ENCODE measurements around the gene WIF1.

WIF1 gene

GRCh38 chr12:65086236-65086635 lies 34.9 kb downstream of the WIF1 start:
- Mint-ChIP-seq H3K4me3 (no peak overlapping the region), H3K4me1 (no peaks in the 10 kb centered on the region), H3K27me3 (peaks cover 28% of the 10 kb centered on the region), H3K27ac (no peak overlapping the region), H3K9me3 (no peaks in the 10 kb centered on the region)
- ATAC-seq (no peak), DNase-seq (no peak)

GRCh38 chr12:65084579-65084978 lies 36.5 kb downstream of the WIF1 start:
- H3K27ac Mint-ChIP-seq = no peak overlapping the region

DNA sequence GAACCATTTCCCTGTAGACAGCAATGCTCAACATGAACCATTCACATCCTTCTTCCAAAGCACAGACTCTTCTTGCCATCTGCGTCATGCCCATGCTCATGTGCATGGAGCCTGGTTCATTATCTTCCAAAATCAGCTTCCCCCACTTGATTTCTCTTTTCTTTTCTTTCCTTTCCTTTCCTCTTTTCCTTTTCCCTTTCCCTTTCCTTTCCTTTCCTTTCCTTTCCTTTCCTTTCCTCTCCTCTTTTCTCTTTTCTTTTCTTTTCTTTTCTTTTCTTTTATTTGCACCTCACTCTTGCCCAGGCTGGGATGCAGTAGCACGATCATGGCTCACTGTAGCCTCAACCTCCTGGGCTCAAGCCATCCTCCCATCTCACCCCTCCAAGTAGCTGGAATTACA lies 37.5 kb downstream of the WIF1 start:
- DNase-seq (no peak), ATAC-seq (no peak)
- H3K4me1 Mint-ChIP-seq = no peaks in the 10 kb centered on the region
- no peak overlapping the region for H3K4me3 Mint-ChIP-seq
- H3K27me3 Mint-ChIP-seq = peaks cover 28% of the 10 kb centered on the region
- H3K9me3 Mint-ChIP-seq = no peaks in the 10 kb centered on the region
- H3K27ac Mint-ChIP-seq = no peak overlapping the region

More at GRCh38 chr12:65084579-65084978, 36.5 kb downstream of the WIF1 start:
- Mint-ChIP-seq H3K27me3 (peaks cover 28% of the 10 kb centered on the region), H3K4me1 (no peaks in the 10 kb centered on the region), H3K9me3 (no peaks in the 10 kb centered on the region), H3K4me3 (no peak overlapping the region)
- DNase-seq (no peak), ATAC-seq (no peak)

DNA sequence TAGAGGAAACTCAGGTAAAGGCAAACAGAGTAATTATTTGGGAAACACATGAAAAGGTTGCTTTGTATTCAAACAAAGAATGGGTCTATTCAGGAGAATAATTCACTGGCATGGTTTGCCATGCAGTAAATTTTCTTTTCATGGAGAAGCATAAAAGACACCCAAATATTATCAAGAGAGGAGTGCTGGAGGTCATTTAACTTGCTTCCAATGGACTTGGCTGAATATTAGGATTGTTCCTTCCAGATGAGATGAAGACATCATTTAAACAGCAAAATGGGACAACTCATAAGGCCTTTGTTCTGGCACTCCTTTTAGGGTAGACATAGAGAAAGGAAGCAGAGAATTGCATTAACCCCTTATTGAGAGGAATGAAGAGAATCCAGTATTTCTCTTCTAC lies 38.7 kb downstream of the WIF1 start:
- Mint-ChIP-seq H3K4me1 (no peaks in the 10 kb centered on the region), H3K4me3 (no peak overlapping the region), H3K27ac (no peak overlapping the region), H3K27me3 (peaks cover 32% of the 10 kb centered on the region), H3K9me3 (no peaks in the 10 kb centered on the region)
- no peak for DNase-seq
- no peak for ATAC-seq

DNA sequence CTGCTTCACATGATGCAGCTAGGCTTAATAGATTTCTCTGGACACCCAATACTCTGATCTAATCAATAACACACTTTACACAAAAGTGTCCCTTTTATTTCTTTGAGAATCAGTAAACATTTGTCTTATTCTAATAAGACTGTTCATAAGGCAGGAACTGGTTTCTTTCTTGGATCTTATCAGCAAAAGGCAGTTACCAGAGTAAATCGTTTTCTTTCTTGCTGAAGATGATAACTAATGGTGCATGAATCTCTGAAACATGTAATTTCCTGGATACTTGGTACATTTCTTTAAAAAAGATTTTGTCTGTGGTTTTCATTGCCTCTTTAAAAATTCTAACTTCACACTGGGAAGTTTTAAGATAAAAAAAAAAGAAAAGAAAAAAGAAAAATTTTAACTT lies 39.6 kb downstream of the WIF1 start:
- H3K27ac Mint-ChIP-seq = no peak overlapping the region

DNA sequence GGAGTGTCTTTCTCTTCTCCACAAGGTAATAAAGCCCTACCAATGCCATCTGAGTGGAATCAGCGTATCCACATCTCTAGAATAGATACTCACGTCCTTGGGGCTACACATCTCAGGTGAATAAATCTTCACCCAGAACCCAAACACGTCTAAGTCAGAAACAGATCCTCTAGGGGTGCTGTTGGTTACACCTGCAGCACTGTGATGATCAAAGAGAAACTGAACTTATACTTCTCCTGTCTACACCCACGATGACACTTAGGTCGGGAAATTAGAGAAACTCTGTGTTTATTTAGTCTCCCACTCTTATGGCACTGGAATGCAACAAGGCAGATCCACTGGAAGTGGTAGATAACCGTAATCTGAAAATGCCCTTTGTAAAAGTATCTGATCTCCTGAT lies 46.2 kb downstream of the WIF1 start:
- Mint-ChIP-seq H3K9me3 (no peaks in the 10 kb centered on the region), H3K4me3 (no peak overlapping the region), H3K27me3 (peaks cover 24% of the 10 kb centered on the region), H3K27ac (no peak overlapping the region), H3K4me1 (no peaks in the 10 kb centered on the region)
- ATAC-seq (no peak), DNase-seq (no peak)

More for the DNA sequence above, 39.6 kb downstream of the WIF1 start:
- H3K4me3 Mint-ChIP-seq = no peak overlapping the region
- ATAC-seq = no peak
- H3K4me1 Mint-ChIP-seq = no peaks in the 10 kb centered on the region
- peaks cover 35% of the 10 kb centered on the region for H3K27me3 Mint-ChIP-seq
- no peaks in the 10 kb centered on the region for H3K9me3 Mint-ChIP-seq
- no peak for DNase-seq

DNA sequence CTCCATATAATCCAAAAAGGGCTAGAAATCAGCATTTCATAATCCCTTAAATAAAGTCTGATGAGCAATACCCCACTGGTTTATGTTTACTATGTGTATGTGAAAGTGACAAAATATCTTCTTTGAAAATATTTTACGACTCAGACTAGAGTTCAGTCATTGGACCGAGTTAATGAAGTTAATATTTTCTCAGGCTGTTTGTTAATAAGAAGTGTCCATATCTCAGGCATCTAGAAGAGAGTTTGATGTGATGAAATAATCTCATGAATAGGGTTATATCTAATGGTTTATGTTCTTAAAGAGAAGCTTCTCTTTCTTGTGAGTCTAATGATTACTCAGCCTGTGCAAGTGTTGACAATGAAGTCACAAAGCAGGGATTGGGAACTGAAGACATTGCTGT lies 51.8 kb downstream of the WIF1 start:
- H3K9me3 Mint-ChIP-seq = no peaks in the 10 kb centered on the region
- ATAC-seq (no peak), DNase-seq (no peak)
- H3K27ac Mint-ChIP-seq = no peak overlapping the region
- H3K4me3 Mint-ChIP-seq = no peak overlapping the region
- no peaks in the 10 kb centered on the region for H3K4me1 Mint-ChIP-seq
- peaks cover 27% of the 10 kb centered on the region for H3K27me3 Mint-ChIP-seq

DNA sequence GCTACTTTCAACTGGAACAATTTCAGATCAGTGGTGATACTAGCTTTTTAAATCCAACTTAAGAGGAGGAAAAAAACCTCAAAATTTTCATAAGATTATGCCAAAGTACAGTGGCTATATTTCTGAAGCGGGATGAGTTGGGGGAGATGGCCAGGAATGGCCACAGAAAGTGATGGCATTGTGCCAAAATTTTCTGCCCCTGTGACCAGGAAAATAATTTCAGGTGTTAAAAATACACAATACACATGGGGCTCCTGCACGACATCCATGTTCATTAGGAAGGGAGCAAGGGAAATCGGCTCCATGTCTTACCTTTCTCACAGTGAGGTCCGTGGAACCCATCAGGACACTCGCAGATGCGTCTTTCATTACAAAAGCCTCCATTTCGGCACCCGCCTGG lies 53.7 kb downstream of the WIF1 start:
- H3K9me3 Mint-ChIP-seq = no peaks in the 10 kb centered on the region
- ATAC-seq (no peak), DNase-seq (no peak)
- H3K27ac Mint-ChIP-seq = no peak overlapping the region
- no peaks in the 10 kb centered on the region for H3K4me1 Mint-ChIP-seq
- no peak overlapping the region for H3K4me3 Mint-ChIP-seq
- H3K27me3 Mint-ChIP-seq = peaks cover 25% of the 10 kb centered on the region

- ATAC-seq = no peak
These were observed 65.2 kb downstream of the WIF1 start for GRCh38 chr12:65055859-65056258.

DNA sequence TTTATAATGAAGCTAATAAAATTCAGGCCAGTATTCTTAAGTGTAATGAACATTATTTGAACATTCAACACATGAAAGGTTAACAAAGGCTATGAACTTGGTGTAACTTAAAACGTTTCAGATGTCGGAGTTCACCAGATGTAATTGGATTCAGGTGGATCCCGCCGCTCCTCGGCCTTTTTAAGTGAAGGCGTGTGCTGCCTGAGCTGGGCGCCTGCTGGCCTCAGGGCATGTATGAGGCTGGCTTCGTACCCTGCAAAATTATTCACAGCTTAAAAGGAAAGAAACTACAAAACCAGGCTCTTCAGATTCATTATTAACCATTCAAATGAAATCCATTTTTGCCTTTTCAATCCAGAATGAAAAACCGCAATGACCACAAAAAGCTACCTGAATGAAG lies 69.9 kb downstream of the WIF1 start:
- no peak overlapping the region for H3K27ac Mint-ChIP-seq

More at GRCh38 chr12:65055859-65056258, 65.2 kb downstream of the WIF1 start:
- Mint-ChIP-seq H3K4me3 (no peak overlapping the region), H3K27ac (no peak overlapping the region), H3K9me3 (no peaks in the 10 kb centered on the region), H3K4me1 (no peaks in the 10 kb centered on the region), H3K27me3 (peaks cover 25% of the 10 kb centered on the region)
- no peak for DNase-seq

DNA sequence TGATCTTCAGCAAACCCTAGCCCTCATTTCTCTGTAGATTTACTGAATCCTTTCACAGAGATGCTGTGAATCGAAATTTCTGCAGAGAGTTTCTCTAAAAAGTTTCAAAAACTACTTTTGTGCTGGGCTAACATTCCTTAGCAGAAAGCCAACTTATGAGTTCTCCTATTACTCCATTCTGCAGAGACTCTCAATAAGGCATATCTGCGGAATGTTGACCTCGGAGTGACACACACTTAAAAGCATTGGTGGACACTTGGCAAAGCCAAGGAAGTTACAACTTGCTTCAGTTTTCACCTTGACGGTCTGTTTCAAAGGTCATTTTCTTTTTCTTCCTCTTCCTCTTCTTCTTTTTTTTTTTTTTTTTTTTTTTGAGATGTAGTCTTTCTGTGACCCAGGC lies 75.8 kb downstream of the WIF1 start:
- Mint-ChIP-seq H3K4me1 (no peaks in the 10 kb centered on the region), H3K27ac (no peak overlapping the region), H3K4me3 (no peak overlapping the region), H3K27me3 (peaks cover 18% of the 10 kb centered on the region), H3K9me3 (no peaks in the 10 kb centered on the region)
- no peak for DNase-seq
- ATAC-seq = no peak

More for the DNA sequence above, 69.9 kb downstream of the WIF1 start:
- DNase-seq (no peak), ATAC-seq (no peak)
- Mint-ChIP-seq H3K27me3 (peaks cover 18% of the 10 kb centered on the region), H3K4me1 (no peaks in the 10 kb centered on the region), H3K4me3 (no peak overlapping the region), H3K9me3 (no peaks in the 10 kb centered on the region)

- ATAC-seq (no peak), DNase-seq (no peak)
- Mint-ChIP-seq H3K27me3 (peaks cover 28% of the 10 kb centered on the region), H3K4me3 (no peak overlapping the region), H3K27ac (no peak overlapping the region), H3K9me3 (peaks cover 4 to 25% of the 10 kb centered on the region in 2 donors), H3K4me1 (no peaks in the 10 kb centered on the region)
These were observed 81.8 kb downstream of the WIF1 start for GRCh38 chr12:65039301-65039700.

GRCh38 chr12:65025136-65025535 lies 96.0 kb downstream of the WIF1 start:
- H3K27me3 Mint-ChIP-seq = peaks cover 27% of the 10 kb centered on the region
- ATAC-seq = no peak
- no peak overlapping the region for H3K27ac Mint-ChIP-seq
- DNase-seq = no peak
- no peaks in the 10 kb centered on the region for H3K4me1 Mint-ChIP-seq
- H3K9me3 Mint-ChIP-seq = peaks cover 0 to 13% of the 10 kb centered on the region in 2 donors
- H3K4me3 Mint-ChIP-seq = no peak overlapping the region

DNA sequence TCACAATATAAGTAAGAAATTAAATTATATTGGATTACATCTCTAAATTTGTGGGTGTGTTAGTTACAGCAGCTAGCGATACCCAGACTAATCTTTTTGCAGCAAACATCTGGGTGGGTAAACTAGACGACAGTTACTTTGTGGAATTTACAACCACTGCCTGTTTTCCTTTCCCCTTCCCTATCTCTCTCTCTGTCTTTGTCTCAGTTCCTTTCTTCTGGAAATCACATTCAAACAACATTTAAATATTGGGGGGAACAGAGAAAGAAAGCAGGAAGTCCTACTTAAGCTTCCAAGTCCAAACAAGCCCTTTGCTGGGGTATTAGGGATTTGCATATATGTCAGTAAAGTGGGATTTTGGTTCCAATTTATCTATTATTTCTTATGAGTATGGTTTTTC lies 97.6 kb downstream of the WIF1 start:
- DNase-seq (no peak), ATAC-seq (no peak)
- Mint-ChIP-seq H3K27me3 (peaks cover 15% of the 10 kb centered on the region), H3K4me1 (no peaks in the 10 kb centered on the region), H3K27ac (no peak overlapping the region), H3K9me3 (peaks cover 0 to 13% of the 10 kb centered on the region in 2 donors), H3K4me3 (no peak overlapping the region)

DNA sequence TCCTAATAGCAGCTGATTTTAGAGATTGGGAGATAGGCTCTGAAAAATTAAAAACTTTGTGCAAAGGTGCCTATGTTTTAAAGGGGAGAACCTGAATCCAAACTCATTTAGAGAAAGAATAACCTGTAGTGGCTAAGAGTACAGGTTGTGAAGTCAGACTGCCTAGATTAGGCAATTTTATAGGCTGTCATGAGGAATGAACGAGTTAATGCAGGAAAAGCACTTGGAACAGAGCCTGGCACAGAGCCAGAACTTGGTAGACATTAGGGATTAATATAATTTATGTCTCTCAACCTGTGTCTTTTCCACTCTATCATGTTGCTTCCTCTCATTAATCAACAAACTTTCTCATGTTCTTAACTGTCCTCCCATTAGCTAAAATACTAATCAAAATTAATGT lies 98.1 kb downstream of the WIF1 start:
- H3K27ac Mint-ChIP-seq = no peak overlapping the region
- DNase-seq = no peak
- H3K27me3 Mint-ChIP-seq = peaks cover 15% of the 10 kb centered on the region
- H3K4me3 Mint-ChIP-seq = no peak overlapping the region
- ATAC-seq = no peak
- peaks cover 0 to 9% of the 10 kb centered on the region in 2 donors for H3K9me3 Mint-ChIP-seq
- H3K4me1 Mint-ChIP-seq = no peaks in the 10 kb centered on the region

DNA sequence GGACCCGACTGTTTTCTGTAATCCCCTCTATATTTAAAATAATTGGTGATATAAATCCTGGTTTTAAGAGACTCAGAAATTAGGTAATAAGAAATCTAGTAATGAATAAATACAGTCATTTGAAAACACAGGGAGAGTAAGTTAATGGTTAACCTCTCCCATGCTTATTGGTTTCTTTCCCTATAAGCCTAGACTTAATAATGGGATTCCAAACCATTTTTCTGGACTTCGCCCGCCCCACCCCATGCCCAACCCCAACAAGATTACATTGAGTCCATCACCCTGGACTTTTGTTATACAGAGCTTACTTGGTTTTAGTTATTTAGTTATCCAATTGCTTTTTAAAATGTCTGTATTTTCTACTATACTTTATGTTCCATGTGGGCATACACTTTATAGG lies 98.7 kb downstream of the WIF1 start:
- no peaks in the 10 kb centered on the region for H3K4me1 Mint-ChIP-seq
- H3K9me3 Mint-ChIP-seq = peaks cover 0 to 4% of the 10 kb centered on the region in 2 donors
- H3K4me3 Mint-ChIP-seq = no peak overlapping the region
- DNase-seq (no peak), ATAC-seq (no peak)
- no peak overlapping the region for H3K27ac Mint-ChIP-seq
- peaks cover 15% of the 10 kb centered on the region for H3K27me3 Mint-ChIP-seq

GRCh38 chr12:65019696-65020234 lies 101.3 kb downstream of the WIF1 start:
- Mint-ChIP-seq H3K27me3 (peaks cover 24% of the 10 kb centered on the region), H3K9me3 (no peaks in the 10 kb centered on the region), H3K27ac (no peak overlapping the region), H3K4me3 (no peak overlapping the region), H3K4me1 (no peaks in the 10 kb centered on the region)
- ATAC-seq (no peak), DNase-seq (no peak)
